HepG2 (cell line): ENCODE measurements around the gene LBX2. TPM values are rescaled to one million over a fixed set of nuclear protein-coding genes. Genes with fewer than 3 reads are reported as not detected.

ENCODE experiments used
- FOXO4 ChIP-seq: sonication (generic); formaldehyde crosslinking; conservative IDR thresholded peaks from 2 replicates; pipeline ENCODE4 v1.8.1; 2023; ENCODE audit warnings: missing genetic modification reagents
- GLMP ChIP-seq: sonication (generic); formaldehyde crosslinking; IDR thresholded peaks from 2 replicates; pipeline ENCODE4 v1.9.0; 2021; ENCODE audit warnings: missing genetic modification reagents, mild to moderate bottlenecking, borderline replicate concordance
- KDM5A ChIP-seq: fragments of 200-600 bp; sonication (generic); IDR thresholded peaks from 2 replicates; pipeline ENCODE4 v1.7.0; 2018; ENCODE audit warnings: antibody characterized with exemption, mild to moderate bottlenecking, low read length, borderline replicate concordance
- KDM5B ChIP-seq: sonication (generic); formaldehyde crosslinking; IDR thresholded peaks from 2 replicates; pipeline ENCODE4 v1.4.0; 2020; ENCODE audit warnings: missing genetic modification reagents, mild to moderate bottlenecking, borderline replicate concordance
- MXD4 ChIP-seq: IDR thresholded peaks from 2 replicates; pipeline ENCODE4 v1.6.1; 2016; ENCODE audit warnings: mild to moderate bottlenecking, missing biosample characterization, missing genetic modification reagents
- NFE2L2 ChIP-seq: fragments of 150-350 bp; IDR thresholded peaks from 2 replicates; pipeline ENCODE4 v1.6.1; 2014; ENCODE audit warnings: low read length
- NPAS2 ChIP-seq: sonication (generic); formaldehyde crosslinking; IDR thresholded peaks from 2 replicates; pipeline ENCODE4 v1.8.0; 2022; ENCODE audit warnings: mild to moderate bottlenecking, missing genetic modification reagents, borderline replicate concordance
- NR2F2 ChIP-seq: IDR thresholded peaks from 2 replicates; pipeline ENCODE4 v1.6.1; 2012; ENCODE audit warnings: low read depth, inconsistent platforms, borderline replicate concordance
- POGZ ChIP-seq: sonication (generic); formaldehyde crosslinking; IDR thresholded peaks from 2 replicates; pipeline ENCODE4 v1.4.0; 2020; ENCODE audit warnings: mild to moderate bottlenecking, missing genetic modification reagents
- PRDM15 ChIP-seq: sonication (generic); formaldehyde crosslinking; IDR thresholded peaks from 2 replicates; pipeline ENCODE4 v1.4.0; 2020; ENCODE audit warnings: missing genetic modification reagents
- RFX3 ChIP-seq: IDR thresholded peaks from 2 replicates; pipeline ENCODE4 v1.6.1; 2016; ENCODE audit warnings: missing biosample characterization, missing genetic modification reagents
- RFX5 ChIP-seq: IDR thresholded peaks from 2 replicates; pipeline ENCODE4 v1.6.1; 2011; ENCODE audit warnings: low read depth, low read length, improper control_type of control experiment
- ZFYVE20 ChIP-seq: sonication (generic); formaldehyde crosslinking; IDR thresholded peaks from 2 replicates; pipeline ENCODE4 v1.8.0; 2023; ENCODE audit warnings: low read depth, mild to moderate bottlenecking, moderate library complexity, missing genetic modification reagents, borderline replicate concordance
- ZNF232 ChIP-seq: sonication (generic); formaldehyde crosslinking; IDR thresholded peaks from 2 replicates; pipeline ENCODE4 v1.4.0; 2020; ENCODE audit warnings: missing genetic modification reagents, borderline replicate concordance
- ZNF251 ChIP-seq: sonication (generic); formaldehyde crosslinking; IDR thresholded peaks from 2 replicates; pipeline ENCODE4 v1.9.0; 2021; ENCODE audit warnings: mild to moderate bottlenecking, missing genetic modification reagents
- ZNF275 ChIP-seq: sonication (generic); formaldehyde crosslinking; IDR thresholded peaks from 2 replicates; pipeline ENCODE4 v1.8.0; 2022; ENCODE audit warnings: missing genetic modification reagents, mild to moderate bottlenecking, inconsistent platforms, borderline replicate concordance
- ZNF33B ChIP-seq: sonication (generic); formaldehyde crosslinking; IDR thresholded peaks from 2 replicates; pipeline ENCODE4 v1.5.1; 2020; ENCODE audit warnings: mild to moderate bottlenecking, missing genetic modification reagents
- ZNF367 ChIP-seq: sonication (generic); formaldehyde crosslinking; IDR thresholded peaks from 2 replicates; pipeline ENCODE4 v1.4.0; 2020; ENCODE audit warnings: missing genetic modification reagents, borderline replicate concordance
- ZNF549 ChIP-seq: sonication (generic); formaldehyde crosslinking; IDR thresholded peaks from 2 replicates; pipeline ENCODE4 v1.5.0; 2020; ENCODE audit warnings: missing genetic modification reagents
- ZNF788 ChIP-seq: sonication (generic); formaldehyde crosslinking; IDR thresholded peaks from 2 replicates; pipeline ENCODE4 v1.5.0; 2020; ENCODE audit warnings: mild to moderate bottlenecking, missing genetic modification reagents, borderline replicate concordance
- ZUFSP ChIP-seq: sonication (generic); formaldehyde crosslinking; IDR thresholded peaks from 2 replicates; pipeline ENCODE4 v1.9.0; 2021; ENCODE audit warnings: missing genetic modification reagents, mild to moderate bottlenecking, borderline replicate concordance
- polyA plus RNA-seq, 8 experiments: library from polyadenylated mRNA; depleted of rRNA in 3 of 8; stranded (reverse) in 7 of 8; unstranded in 1 of 8; fragments of >200 nt; fragmentation: Illumina TruSeq in 4 of 8; extraction: Trizol in 4 of 8; gene quantifications; 2 replicates each; pipeline versions ENCODE4 v1.2.1 to v1.2.3, GENCODE V29; 2011 to 2016; ENCODE audit warnings: low read depth in 4 of 8, missing spikeins in 1 of 8, mixed read lengths in 1 of 8; ENCODE audit not compliant: insufficient read depth in 1 of 8
- total RNA-seq, 5 experiments: library from RNA; depleted of rRNA; stranded (reverse); fragments of >200 nt; fragmentation: Illumina TruSeq; extraction: Trizol; gene quantifications; 2 replicates each; pipeline ENCODE4 v1.2.3, GENCODE V29; 2016; ENCODE audit warnings: low read depth in 1 of 5

LBX2 gene
- total and polyA plus RNA-seq, 2 of the 13 experiments (the other 11 are each of a cell fraction or from before 2014, with no cell fraction given), result 6.4 to 8.1 TPM

- no peak for TF ChIP-seq ZUFSP (CRISPR knock-in tag)
- TF ChIP-seq ZNF788 (CRISPR knock-in tag), result no peak
- TF ChIP-seq ZFYVE20 (CRISPR knock-in tag), result no peak
- TF ChIP-seq GLMP (CRISPR knock-in tag), result no peak
- no peak for TF ChIP-seq ZNF367 (CRISPR knock-in tag)
- TF ChIP-seq ZNF275 (CRISPR knock-in tag), result no peak
- TF ChIP-seq POGZ (CRISPR knock-in tag), result peak; percentile 31; the same call in 1 of the 2 replicates
- no peak for TF ChIP-seq NFE2L2
- TF ChIP-seq ZNF33B (CRISPR knock-in tag), result no peak
- 0 out of 2 replicates have a peak, but pooled peaks have one; percentile 84 for TF ChIP-seq FOXO4
- TF ChIP-seq RFX5, result no peak
- TF ChIP-seq ZNF232 (CRISPR knock-in tag), result no peak
- TF ChIP-seq NR2F2, result no peak
- TF ChIP-seq PRDM15 (CRISPR knock-in tag), result peak; percentile 72; the same call in 1 of the 2 replicates
- TF ChIP-seq ZNF549, result no peak
- TF ChIP-seq NPAS2 (CRISPR knock-in tag), result no peak
- no peak for TF ChIP-seq RFX3
- peak; percentile 29; the same call in 1 of the 2 replicates for TF ChIP-seq KDM5B (CRISPR knock-in tag)
- TF ChIP-seq ZNF251 (CRISPR knock-in tag), result no peak
- TF ChIP-seq MXD4 (CRISPR knock-in tag), result no peak
- TF ChIP-seq KDM5A, result no peak
These were observed 49.0 kb upstream of the LBX2 start (continued) for GRCh38 chr2:74548285-74548899.
